DND-41 (cell line): ENCODE data around the gene CLCA2.

Experiments used
- ATAC-seq: fragments of 200-7000 bp; cut with Tn5 transposase; 3 replicates; pipeline ENCODE4 v1.9.1; 2021; ENCODE audit warnings: low read depth; ENCODE audit not compliant: insufficient read depth
- DNase-seq: peaks from one replicate; pipeline ENCODE4 v3.0.0-alpha.2; 2020
- H2AFZ ChIP-seq: 2 replicates; pipeline ENCODE4 v1.6.0; 2012; ENCODE audit warnings: low read depth, low read length
- H3K27ac ChIP-seq: 2 replicates; pipeline ENCODE4 v1.5.1; 2012; ENCODE audit warnings: low read length, inconsistent platforms
- H3K27me3 ChIP-seq: fragments of 200-600 bp; sonication (generic); 2 replicates; pipeline ENCODE4 v1.6.0; 2012; ENCODE audit warnings: low read length, mild to moderate bottlenecking, inconsistent platforms; ENCODE audit not compliant: insufficient read depth, poor library complexity
- H3K36me3 ChIP-seq: 2 replicates; pipeline ENCODE4 v1.5.1; 2012; ENCODE audit warnings: low read length, inconsistent platforms; ENCODE audit not compliant: insufficient read depth
- H3K4me1 ChIP-seq: 2 replicates; pipeline ENCODE4 v1.5.1; 2012; ENCODE audit warnings: mild to moderate bottlenecking, low read length; ENCODE audit not compliant: insufficient read depth
- H3K4me2 ChIP-seq: 2 replicates; pipeline ENCODE4 v1.6.0; 2012; ENCODE audit warnings: mild to moderate bottlenecking, moderate library complexity, low read length, inconsistent platforms; ENCODE audit not compliant: insufficient read depth
- H3K4me3 ChIP-seq, 2 experiments: fragments of 200-600 bp in 1 of 2; shearing (Covaris generic) in 1 of 2; 2 replicates each; pipeline ENCODE4 v1.5.1; 2012 to 2016; ENCODE audit warnings: inconsistent platforms in 2 of 2, low read length in 2 of 2, mild to moderate bottlenecking in 2 of 2, low read depth in 1 of 2, moderate library complexity in 1 of 2
- H3K79me2 ChIP-seq: 2 replicates; pipeline ENCODE4 v1.6.0; 2012; ENCODE audit warnings: low read length, inconsistent platforms; ENCODE audit not compliant: insufficient read depth
- H3K9ac ChIP-seq: 2 replicates; pipeline ENCODE4 v1.6.0; 2012; ENCODE audit warnings: low read depth, mild to moderate bottlenecking, inconsistent platforms, low read length, moderate library complexity
- H3K9me3 ChIP-seq: 2 replicates; pipeline ENCODE4 v1.5.1; 2012; ENCODE audit warnings: low read length, moderate library complexity, mild to moderate bottlenecking, inconsistent platforms; ENCODE audit not compliant: insufficient read depth, severe bottlenecking
- H4K20me1 ChIP-seq: 2 replicates; pipeline ENCODE4 v1.6.0; 2012; ENCODE audit warnings: low read length; ENCODE audit not compliant: insufficient read depth
- EZH2 ChIP-seq: IDR thresholded peaks from 3 replicates; pipeline ENCODE4 v1.6.1; 2012; ENCODE audit warnings: borderline replicate concordance, low read depth, mild to moderate bottlenecking, moderate library complexity, low read length, inconsistent platforms; ENCODE audit not compliant: severe bottlenecking
- TF ChIP-seq, protein P1 (sequence below): IDR thresholded peaks from 2 replicates; pipeline ENCODE4 v1.5.1; 2012; ENCODE audit warnings: borderline replicate concordance, low read length, moderate library complexity, mild to moderate bottlenecking; ENCODE audit not compliant: poor library complexity, severe bottlenecking; ENCODE audit errors: extremely low read depth

CLCA2 gene

DNA sequence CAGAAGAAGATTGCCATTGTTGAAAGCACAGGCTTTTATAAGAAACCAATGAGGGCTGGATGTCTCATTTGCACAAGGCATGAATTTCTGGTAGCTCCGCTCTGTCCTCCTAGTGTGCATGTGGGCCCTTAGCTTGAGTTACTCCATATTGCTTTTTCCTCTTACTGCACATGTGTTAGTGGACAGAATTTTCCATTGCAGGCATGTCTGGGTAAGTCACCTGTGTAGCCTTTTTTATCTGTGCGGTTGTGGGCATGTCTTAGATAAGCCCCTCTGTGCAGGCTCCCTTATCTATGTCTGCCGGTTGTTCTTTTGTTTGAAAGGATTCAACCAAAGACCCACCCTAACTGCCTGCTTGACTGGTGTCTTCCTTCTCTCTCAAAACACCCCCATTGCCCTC lies 37.5 kb downstream of the CLCA2 start:
- no peaks in the 10 kb centered on the region for H3K79me2 ChIP-seq
- no peak for DNase-seq
- no peak overlapping the region for H3K27ac ChIP-seq
- no peaks in the 10 kb centered on the region for H3K27me3 ChIP-seq
- no peak for ATAC-seq
- no peaks in the 10 kb centered on the region for H3K4me1 ChIP-seq
- no peak overlapping the region for H3K4me3 ChIP-seq
- no peak for TF ChIP-seq EZH2
- TF ChIP-seq, protein P1, sequence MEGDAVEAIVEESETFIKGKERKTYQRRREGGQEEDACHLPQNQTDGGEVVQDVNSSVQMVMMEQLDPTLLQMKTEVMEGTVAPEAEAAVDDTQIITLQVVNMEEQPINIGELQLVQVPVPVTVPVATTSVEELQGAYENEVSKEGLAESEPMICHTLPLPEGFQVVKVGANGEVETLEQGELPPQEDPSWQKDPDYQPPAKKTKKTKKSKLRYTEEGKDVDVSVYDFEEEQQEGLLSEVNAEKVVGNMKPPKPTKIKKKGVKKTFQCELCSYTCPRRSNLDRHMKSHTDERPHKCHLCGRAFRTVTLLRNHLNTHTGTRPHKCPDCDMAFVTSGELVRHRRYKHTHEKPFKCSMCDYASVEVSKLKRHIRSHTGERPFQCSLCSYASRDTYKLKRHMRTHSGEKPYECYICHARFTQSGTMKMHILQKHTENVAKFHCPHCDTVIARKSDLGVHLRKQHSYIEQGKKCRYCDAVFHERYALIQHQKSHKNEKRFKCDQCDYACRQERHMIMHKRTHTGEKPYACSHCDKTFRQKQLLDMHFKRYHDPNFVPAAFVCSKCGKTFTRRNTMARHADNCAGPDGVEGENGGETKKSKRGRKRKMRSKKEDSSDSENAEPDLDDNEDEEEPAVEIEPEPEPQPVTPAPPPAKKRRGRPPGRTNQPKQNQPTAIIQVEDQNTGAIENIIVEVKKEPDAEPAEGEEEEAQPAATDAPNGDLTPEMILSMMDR: no peak
- no peaks in the 10 kb centered on the region for H3K9me3 ChIP-seq
- H3K36me3 ChIP-seq: no peaks in the 10 kb centered on the region
- no peak overlapping the region for H3K9ac ChIP-seq
- no peak overlapping the region for H2AFZ ChIP-seq
- H4K20me1 ChIP-seq: no peaks in the 10 kb centered on the region
- H3K4me2 ChIP-seq: no peak overlapping the region

DNA sequence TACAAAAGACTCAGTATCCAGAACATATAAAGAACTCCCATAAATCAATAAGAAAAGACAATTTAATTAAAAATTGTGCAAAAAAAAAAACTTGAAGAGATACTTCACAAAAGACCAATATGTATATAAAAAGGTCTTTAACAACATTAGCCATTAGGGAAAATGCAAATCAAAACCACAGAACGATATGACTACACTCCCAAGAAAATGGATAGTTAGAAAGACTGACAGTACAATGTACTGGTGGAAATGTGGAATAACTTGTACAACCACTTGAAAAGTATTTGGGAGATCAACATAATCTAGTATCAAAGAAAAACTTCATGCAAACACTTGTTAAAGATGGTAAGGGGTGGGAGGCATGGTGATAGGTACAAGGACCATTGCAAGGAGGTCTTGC lies 40.8 kb downstream of the CLCA2 start:
- Histone ChIP-seq H3K79me2 (no peaks in the 10 kb centered on the region), H3K27me3 (no peaks in the 10 kb centered on the region), H3K4me3 (no peak overlapping the region), H3K9ac (no peak overlapping the region), H2AFZ (no peak overlapping the region), H3K27ac (no peak overlapping the region), H3K4me2 (no peak overlapping the region), H3K9me3 (no peaks in the 10 kb centered on the region), H4K20me1 (no peaks in the 10 kb centered on the region), H3K36me3 (no peaks in the 10 kb centered on the region), H3K4me1 (peaks cover 16% of the 10 kb centered on the region)
- TF ChIP-seq EZH2: no peak
- TF ChIP-seq, protein P1: no peak
- no peak for DNase-seq
- ATAC-seq: no peak

DNA sequence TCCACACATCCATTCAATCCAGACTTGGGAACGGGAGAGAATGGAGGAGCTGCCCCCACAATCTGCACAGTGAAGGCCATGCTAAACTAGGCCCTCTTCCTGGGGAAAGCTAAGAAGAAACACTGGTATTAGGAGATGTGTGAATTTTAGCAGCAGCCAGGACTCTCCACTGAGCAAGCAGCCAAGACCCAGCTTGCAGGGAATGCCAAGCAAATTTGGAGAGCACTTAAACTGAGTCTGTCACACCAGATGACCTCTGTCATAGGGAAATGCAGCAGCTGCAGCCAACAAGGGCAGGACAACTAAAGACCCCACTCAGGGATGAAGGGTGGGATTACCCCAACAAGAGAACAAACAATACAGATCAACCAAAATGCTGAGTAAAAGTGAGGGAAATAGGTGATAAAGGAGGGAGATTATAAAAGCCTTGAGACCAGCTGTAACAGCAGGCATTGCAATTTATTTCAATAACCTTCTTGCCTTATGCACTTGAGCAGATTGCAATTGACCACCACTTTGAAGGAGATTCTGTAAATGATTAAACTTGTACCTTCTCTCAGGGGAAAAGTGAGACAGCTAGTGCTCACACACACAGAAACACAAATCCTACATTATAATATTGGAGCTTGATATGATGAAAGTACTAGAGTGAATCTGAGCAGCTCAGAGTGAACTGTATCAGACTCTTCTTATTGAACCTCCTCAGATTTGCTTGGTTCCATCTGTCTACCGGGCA lies 42.3 kb downstream of the CLCA2 start:
- no peak for TF ChIP-seq EZH2
- TF ChIP-seq, protein P1: no peak
- no peak for DNase-seq
- H2AFZ ChIP-seq: no peak overlapping the region
- H3K4me3 ChIP-seq: no peak overlapping the region
- H3K4me1 ChIP-seq: peaks cover 16% of the 10 kb centered on the region
- no peak overlapping the region for H3K4me2 ChIP-seq
- H3K9ac ChIP-seq: no peak overlapping the region
- no peaks in the 10 kb centered on the region for H4K20me1 ChIP-seq
- H3K27me3 ChIP-seq: no peaks in the 10 kb centered on the region
- ATAC-seq: no peak
- no peak overlapping the region for H3K27ac ChIP-seq
- no peaks in the 10 kb centered on the region for H3K36me3 ChIP-seq
- no peaks in the 10 kb centered on the region for H3K79me2 ChIP-seq
- no peaks in the 10 kb centered on the region for H3K9me3 ChIP-seq

DNA sequence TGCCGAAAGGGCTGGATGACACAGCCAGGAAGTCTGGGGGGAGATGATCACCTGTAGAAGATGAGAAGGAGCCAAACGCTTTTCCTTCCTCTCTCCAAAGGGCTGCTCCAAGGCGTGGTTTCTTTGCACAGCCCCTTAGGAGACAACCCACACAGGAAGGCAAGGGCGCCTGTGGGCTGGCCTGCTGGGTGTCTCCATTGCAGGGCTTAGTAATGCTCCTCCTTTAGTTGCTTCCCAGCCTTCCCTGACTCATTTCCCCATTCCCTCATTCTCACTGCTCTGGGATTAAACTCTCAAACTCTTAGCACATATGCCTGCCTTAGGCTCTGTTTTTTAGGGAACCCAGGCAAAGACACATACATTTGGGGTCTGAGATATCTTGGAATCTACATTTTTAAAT lies 43.0 kb downstream of the CLCA2 start:
- Histone ChIP-seq H2AFZ (no peak overlapping the region), H3K27me3 (no peaks in the 10 kb centered on the region), H3K4me1 (peaks cover 16% of the 10 kb centered on the region), H3K36me3 (no peaks in the 10 kb centered on the region), H3K9ac (no peak overlapping the region), H4K20me1 (no peaks in the 10 kb centered on the region), H3K9me3 (no peaks in the 10 kb centered on the region), H3K79me2 (no peaks in the 10 kb centered on the region), H3K4me3 (no peak overlapping the region), H3K4me2 (no peak overlapping the region), H3K27ac (no peak overlapping the region)
- DNase-seq: peak; percentile 10
- peak; percentile 56; the same call in 2 of the 3 replicates for ATAC-seq
- TF ChIP-seq, protein P1: no peak
- TF ChIP-seq EZH2: no peak
